Keratinocyte (primary cell): ENCODE results near the gene IFT88.

ENCODE experiments used
- CTCF ChIP-seq, 3 experiments: IDR thresholded peaks in 1 of 3; conservative IDR thresholded peaks in 1 of 3; optimal IDR thresholded peaks in 1 of 3; 2 replicates in 2 of 3; 3 replicates in 1 of 3; pipeline versions ENCODE3 to v1.5.1; 2011; ENCODE audit warnings: low read length in 3 of 3, mild to moderate bottlenecking in 3 of 3, moderate library complexity in 2 of 3, control low read depth in 1 of 3, inconsistent platforms in 1 of 3; ENCODE audit not compliant: insufficient read depth in 2 of 3; ENCODE audit errors: extremely low read depth in 1 of 3
- EZH2 ChIP-seq: IDR thresholded peaks from one replicate; pipeline ENCODE4 v1.6.1; 2012; ENCODE audit warnings: inconsistent platforms, mild to moderate bottlenecking, low read length, moderate library complexity

- TF ChIP-seq CTCF (optimal IDR thresholded peaks at IDR 0.05 in 1 of 3, IDR thresholded peaks at IDR 0.05 in 1 of 3, conservative IDR thresholded peaks at IDR 0.05 in 1 of 3; ENCODE audit: extremely low read depth in 1 of 3, insufficient read depth in 2 of 3, low read length in 3 of 3) (no peak), EZH2 (no peak)
These were observed 69.1 kb downstream of the IFT88 start for GRCh38 chr13:20636079-20636478.
